HCT116 (cell line): ENCODE data around the gene POFUT2.

Experiments used
- CTCF ChIP-seq, 3 experiments: fragments of 200-600 bp in 1 of 3; sonication (generic) in 1 of 3; IDR thresholded peaks in 2 of 3; conservative IDR thresholded peaks in 1 of 3; 2 replicates each; pipeline ENCODE4 v1.5.1; 2012 to 2017; ENCODE audit warnings: low read depth in 2 of 3, low read length in 2 of 3, antibody characterized with exemption in 1 of 3, borderline replicate concordance in 1 of 3, control low read depth in 1 of 3, mild to moderate bottlenecking in 1 of 3, mixed read lengths in 1 of 3, mixed run types in 1 of 3, moderate library complexity in 1 of 3; ENCODE audit not compliant: insufficient read depth in 1 of 3
- EZH2 ChIP-seq: fragments of 200-600 bp; sonication (generic); IDR thresholded peaks from 2 replicates; pipeline ENCODE4 v1.6.1; 2017; ENCODE audit warnings: antibody characterized with exemption, mixed run types
- JUND ChIP-seq: IDR thresholded peaks from 2 replicates; pipeline ENCODE4 v1.6.1; 2012
- POLR2A ChIP-seq: IDR thresholded peaks from 2 replicates; pipeline ENCODE4 v1.7.0; 2011; ENCODE audit warnings: borderline replicate concordance; ENCODE audit not compliant: insufficient read depth, insufficient read length; ENCODE audit errors: extremely low read depth
- POLR2AphosphoS5 ChIP-seq: IDR thresholded peaks from 2 replicates; pipeline ENCODE4 v1.6.1; 2011; ENCODE audit warnings: mild to moderate bottlenecking, low read depth, low read length, moderate library complexity
- RAD21 ChIP-seq: IDR thresholded peaks from 2 replicates; pipeline ENCODE4 v1.6.1; 2012; ENCODE audit warnings: low read depth, mild to moderate bottlenecking
- REST ChIP-seq: IDR thresholded peaks from 2 replicates; pipeline ENCODE4 v1.6.1; 2012; ENCODE audit warnings: low read depth
- YY1 ChIP-seq: IDR thresholded peaks from 2 replicates; pipeline ENCODE4 v1.6.1; 2011; ENCODE audit warnings: low read length, low read depth, moderate library complexity, mild to moderate bottlenecking; ENCODE audit not compliant: insufficient replicate concordance; ENCODE audit errors: extremely low read depth
- TF ChIP-seq, protein P1 (sequence below): IDR thresholded peaks from 2 replicates; pipeline ENCODE4 v1.6.1; 2011; ENCODE audit warnings: mild to moderate bottlenecking, low read length, moderate library complexity; ENCODE audit not compliant: insufficient replicate concordance; ENCODE audit errors: extremely low read depth
- TF ChIP-seq, protein P2 (sequence below): IDR thresholded peaks from 2 replicates; pipeline ENCODE4 v1.6.1; 2012

DNA sequence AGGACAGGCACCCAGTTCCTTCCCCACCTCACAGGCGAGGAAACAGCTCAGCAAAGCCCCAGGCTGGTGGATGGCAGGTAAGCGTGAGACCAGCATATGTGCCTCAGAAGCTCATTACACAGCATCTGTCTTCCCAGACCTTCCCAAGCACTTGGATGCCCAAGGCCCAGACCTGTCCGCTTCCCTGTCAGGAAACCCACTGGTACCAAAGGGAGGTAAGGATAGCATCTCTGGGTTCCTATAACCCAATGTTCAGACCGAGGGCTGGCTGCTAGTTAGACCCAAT is 3.3 kb downstream of the POFUT2 start:
- TF ChIP-seq JUND: no peak
- no peak for TF ChIP-seq POLR2A
- no peak for TF ChIP-seq CTCF (IDR thresholded peaks at IDR 0.05 in 2 of 3, conservative IDR thresholded peaks at IDR 0.05 in 1 of 3; ENCODE audit: borderline replicate concordance in 1 of 3, insufficient read depth in 1 of 3, low read depth in 2 of 3, low read length in 2 of 3)
- no peak for TF ChIP-seq YY1
- TF ChIP-seq EZH2: no peak
- TF ChIP-seq REST: no peak
- no peak for TF ChIP-seq POLR2AphosphoS5
- TF ChIP-seq, protein P1, sequence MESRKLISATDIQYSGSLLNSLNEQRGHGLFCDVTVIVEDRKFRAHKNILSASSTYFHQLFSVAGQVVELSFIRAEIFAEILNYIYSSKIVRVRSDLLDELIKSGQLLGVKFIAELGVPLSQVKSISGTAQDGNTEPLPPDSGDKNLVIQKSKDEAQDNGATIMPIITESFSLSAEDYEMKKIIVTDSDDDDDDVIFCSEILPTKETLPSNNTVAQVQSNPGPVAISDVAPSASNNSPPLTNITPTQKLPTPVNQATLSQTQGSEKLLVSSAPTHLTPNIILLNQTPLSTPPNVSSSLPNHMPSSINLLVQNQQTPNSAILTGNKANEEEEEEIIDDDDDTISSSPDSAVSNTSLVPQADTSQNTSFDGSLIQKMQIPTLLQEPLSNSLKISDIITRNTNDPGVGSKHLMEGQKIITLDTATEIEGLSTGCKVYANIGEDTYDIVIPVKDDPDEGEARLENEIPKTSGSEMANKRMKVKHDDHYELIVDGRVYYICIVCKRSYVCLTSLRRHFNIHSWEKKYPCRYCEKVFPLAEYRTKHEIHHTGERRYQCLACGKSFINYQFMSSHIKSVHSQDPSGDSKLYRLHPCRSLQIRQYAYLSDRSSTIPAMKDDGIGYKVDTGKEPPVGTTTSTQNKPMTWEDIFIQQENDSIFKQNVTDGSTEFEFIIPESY: no peak
- TF ChIP-seq RAD21: no peak
- TF ChIP-seq, protein P2, sequence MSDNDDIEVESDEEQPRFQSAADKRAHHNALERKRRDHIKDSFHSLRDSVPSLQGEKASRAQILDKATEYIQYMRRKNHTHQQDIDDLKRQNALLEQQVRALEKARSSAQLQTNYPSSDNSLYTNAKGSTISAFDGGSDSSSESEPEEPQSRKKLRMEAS: no peak
